CD4-positive, alpha-beta T cell treated with Interleukin-10 for 1 hour (primary cell): ENCODE results near the gene MAPKAPK3.

ENCODE experiments used
- DNase-seq: peaks from one replicate; pipeline ENCODE4 v3.0.0-alpha.2; 2020

Gene MAPKAPK3

DNA sequence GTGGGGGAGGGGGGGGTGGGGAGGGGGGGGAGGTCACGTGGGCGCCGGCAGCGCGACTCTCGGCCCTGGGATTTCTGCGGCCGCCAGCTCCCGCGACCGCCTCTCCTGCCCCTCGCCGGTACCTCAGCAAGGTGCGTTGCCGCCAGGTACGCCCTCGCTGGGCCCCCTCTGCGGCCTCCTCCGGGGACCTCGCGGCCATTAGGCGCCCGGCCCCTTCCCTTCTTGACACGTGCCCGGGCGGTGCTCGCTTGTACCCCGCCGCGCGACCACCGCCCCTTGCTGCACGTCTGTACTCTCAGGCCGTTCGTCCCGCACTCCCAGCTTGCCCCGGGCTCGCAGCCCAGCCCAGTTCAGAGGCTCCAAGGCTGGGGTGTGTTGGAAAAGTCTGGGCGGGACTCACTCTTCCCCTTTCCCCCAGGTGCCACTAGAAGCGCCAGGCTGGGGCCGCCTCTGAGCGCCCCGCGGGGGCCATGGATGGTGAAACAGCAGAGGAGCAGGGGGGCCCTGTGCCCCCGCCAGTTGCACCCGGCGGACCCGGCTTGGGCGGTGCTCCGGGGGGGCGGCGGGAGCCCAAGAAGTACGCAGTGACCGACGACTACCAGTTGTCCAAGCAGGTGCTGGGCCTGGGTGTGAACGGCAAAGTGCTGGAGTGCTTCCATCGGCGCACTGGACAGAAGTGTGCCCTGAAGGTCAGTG lies at the start of gene MAPKAPK3:
Gene MAPKAPK3 (plus strand): TSS at position 56 of the 696 bp plus-strand sequence. CDS start 415 bp downstream, at position 471.
- DNase-seq = peak; percentile 42

DNA sequence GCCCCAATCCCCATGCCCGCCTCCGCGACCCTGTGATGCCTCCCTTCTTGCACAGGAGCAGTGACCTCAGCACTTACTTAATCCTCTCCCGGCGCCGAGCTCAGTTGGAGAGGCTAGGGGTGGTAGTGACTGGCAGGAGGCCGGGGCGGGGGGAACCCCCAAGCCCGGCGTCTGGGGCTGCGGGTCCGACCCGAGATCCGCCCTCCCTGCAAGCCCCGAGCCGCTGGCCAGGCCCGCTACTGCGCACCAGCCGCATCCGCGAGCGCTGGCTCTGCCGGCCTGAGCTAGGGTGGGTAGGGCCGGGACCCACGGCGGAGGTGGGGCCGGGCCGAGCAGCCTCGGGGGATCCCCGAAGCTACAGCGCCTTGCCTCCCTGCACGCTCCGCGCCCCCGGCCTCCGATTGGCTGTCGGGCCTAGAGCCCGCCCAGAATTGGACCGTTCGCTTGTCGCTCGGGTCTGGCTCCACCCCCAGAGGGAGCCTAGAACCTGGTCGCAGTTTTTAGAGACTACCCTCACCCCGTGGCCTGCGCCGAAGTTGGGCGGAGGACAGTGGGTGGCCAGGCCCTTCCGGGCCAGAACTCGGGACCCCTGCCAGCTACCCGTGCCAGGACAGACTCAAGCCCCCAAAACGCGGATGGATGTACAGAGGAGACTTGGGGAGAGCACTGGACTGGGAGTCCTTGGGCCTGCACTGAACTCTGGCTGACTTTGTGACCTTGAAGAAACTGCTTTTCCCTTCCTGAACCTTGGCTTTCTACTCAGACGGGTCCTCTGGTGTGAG lies 49.4 kb upstream of the MAPKAPK3 start, which contains the start of gene C3orf18:
Gene C3orf18 (minus strand): TSS at position 362 of the 782 bp plus-strand sequence. CDS start 2,048 bp downstream, outside the sequence.
- DNase-seq = peak; percentile 97

DNA sequence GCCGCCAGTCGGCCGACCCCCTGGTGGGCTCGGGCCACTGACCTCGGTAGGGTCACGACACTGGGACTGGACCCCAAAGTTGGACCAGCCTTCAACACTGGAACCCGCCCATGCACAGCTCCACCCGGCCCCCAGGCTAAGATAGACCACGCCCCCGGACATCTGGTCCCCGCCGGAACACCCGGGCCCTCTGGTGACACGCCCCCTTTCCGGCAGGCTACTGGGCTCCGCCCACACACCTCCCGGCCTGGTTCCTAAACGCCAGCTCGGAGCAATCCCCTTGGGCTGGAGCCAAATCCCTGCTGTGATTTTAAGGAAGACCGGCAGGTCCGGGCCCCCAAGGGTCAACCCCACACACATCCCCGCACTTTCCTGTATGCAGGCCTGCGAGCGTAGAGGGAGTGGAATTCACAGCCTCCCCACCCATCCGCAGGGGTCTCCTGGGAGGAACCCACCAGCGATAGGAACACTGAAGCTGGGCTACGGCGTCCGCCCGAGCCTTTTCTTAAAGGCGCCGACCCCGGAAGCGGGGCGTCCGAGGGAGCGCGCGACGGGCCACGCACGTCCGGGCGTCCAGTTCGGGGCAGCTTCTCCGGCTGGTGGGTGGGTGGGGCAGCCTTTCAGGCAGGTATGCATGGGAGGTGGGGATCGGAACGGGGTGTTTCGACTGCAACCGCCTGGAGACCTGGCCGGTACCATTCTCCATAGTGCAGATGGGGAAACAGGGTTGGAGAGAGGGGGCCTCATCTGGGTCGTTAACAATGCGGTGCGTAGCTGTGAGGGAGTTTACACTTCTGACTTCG lies 47.8 kb upstream of the MAPKAPK3 start, which contains the start of gene HEMK1:
Gene HEMK1 (plus strand): TSS at position 576 of the 803 bp plus-strand sequence. CDS start 1,583 bp downstream, outside the sequence.
- peak; percentile 94 for DNase-seq

DNA sequence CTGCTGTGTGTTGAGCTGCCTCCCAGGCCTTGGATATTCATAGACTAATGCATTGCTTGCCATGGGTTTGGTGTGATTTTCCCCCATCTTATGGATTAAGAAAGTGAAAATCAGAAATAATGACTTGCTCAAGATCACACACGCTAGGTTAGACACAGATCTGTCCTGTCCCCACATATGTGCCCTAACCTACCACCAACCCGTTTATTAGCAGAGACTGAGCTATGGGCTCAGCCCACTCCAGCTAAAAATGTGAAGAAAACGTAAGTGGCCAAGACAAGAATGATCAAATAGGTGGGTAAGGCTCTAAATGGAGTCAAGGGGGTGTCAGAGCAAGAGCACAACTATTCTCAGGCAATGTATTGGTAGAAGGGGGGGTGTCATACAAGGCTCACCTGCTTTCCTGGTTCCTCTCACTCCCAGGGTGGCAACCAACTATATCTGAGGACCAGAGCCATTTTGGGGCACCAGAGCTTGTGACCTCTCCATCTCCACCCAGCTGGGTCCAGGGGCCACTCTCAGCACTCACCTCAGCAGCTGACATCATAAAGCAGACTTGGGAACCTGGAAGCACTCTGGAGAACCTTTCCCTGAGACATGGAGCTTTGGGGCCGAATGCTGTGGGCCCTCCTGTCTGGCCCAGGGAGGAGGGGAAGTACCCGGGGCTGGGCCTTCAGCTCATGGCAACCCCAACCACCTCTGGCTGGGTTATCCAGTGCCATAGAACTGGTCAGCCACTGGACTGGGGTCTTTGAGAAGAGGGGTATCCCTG lies 46.3 kb upstream of the MAPKAPK3 start:
- no peak for DNase-seq

DNA sequence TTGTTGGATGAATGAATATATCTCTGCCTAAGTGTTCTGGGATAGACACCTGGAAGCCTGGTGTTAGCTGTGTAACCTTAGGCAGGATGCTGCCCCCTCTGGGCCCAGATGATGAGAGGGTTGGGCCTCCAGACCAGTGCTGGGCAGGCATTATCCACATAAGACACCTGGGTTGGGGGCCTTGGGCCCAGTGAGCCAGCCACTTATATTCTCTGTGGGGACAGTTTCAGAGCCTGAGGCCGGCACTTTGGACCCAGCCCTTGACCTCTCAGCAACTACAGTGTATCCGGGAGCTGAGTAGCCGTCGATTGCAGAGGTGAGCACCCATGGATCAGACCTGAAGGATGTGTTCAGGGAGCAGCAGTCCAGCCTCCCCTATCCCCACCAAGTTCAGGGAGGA lies 45.5 kb upstream of the MAPKAPK3 start:
- no peak for DNase-seq

DNA sequence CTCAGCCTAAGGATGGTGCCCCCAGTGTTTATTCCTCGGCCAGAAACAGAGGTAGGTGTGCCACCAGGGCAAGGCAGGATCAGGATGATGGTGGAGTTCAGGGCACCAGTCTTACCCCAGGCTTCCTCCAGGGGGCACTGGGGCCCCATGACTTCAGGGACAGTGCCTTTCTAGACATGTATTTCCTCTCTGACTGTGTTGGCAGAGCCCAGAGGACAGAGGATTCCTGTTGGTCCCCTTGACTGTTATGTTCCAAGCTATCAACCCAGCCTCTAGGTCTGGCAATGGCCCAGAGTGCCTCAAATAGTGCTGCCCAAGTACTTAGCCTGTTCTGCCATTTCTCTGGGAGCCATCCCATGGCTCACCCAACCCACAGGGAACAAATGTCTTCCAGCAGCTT lies 44.8 kb upstream of the MAPKAPK3 start:
- DNase-seq = peak; percentile 87

DNA sequence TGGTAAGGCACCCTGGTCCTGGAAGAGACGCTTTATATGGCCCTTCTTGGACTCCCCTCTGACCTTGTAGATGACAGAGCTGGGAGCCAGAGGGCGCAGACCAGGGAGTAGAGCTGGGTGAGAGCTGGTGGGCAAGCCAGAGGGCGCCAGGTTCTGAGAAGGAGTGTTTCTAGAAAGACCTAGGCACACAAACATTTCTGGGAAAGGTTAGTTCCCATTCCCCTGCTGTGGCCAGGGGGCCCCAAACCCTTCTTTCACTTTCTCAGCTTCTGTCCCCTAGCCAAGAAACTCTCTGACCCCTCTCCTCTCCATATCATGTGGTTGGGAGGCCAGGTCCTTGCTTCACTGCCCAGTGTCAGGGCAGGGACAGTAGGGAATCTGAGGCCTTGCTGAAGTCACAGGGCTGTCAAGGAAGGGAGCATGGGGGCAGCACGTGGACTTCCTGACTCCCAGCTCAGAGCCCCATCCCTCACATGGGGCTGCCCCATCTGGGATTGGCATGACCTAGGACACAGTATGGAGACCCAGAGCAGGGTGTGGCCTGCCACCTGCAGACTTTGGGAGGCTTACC lies 44.1 kb upstream of the MAPKAPK3 start:
- DNase-seq = no peak

DNA sequence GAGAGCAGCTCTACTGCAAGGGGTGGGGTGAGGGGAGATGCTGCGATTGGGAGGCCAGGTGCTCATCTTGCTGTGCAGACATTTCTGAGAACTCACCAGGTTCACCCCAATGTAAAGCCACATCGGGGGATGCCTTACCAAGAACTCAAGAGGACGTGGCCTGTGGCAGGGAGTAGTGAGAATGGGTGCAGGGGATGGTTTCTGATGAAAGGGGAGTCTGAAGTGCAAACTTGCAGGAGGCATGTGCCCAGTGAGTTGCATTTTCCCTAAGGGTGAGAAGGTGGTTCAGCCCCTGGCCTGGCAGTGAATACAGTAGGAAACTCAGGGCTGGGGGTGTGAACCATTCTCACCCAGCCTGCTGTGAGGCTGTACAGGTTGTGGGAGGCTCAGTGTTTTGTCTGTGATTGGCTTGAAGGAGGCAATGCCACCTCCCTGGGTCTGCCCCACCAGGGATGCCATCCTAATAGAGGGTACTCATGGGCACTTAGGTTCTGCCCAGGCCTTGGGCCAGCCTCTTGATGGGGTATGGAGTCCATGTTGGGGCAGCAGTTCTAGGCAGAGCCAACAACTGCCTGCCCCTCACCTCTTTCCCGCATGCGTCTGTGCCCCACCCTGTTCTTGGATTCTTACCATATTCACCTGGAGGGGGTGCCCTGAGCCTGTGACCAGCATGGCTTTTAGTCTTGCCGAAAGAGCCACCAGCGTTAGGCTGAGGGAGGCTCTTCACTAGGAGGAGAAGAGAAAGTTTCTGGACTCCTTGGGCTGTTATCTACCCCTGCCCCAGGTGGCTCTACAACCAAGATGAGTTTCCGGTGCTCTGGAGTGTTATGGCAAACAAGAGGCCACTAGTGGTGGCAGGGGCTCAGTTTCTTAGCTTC lies 43.1 kb upstream of the MAPKAPK3 start:
- peak; percentile 75 for DNase-seq

DNA sequence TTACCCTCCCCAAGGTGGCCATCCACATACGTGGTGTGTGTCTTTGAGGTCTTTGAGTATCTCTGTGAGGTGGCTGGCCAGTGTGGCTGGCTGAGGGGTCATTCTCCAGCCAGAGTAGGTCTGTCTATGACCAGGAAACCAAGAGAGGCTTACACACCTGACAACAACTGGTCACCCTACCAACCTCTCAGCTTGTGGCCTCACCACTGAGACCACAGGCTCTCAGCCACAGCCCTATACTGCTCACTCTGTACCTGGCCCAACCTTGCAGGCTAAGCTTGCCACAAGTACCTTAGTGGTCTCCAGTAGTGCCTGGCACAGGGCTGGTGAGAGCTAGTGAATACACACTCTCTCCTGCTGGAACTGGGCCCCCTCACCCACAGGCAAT lies 42.5 kb upstream of the MAPKAPK3 start:
- peak; percentile 29 for DNase-seq

DNA sequence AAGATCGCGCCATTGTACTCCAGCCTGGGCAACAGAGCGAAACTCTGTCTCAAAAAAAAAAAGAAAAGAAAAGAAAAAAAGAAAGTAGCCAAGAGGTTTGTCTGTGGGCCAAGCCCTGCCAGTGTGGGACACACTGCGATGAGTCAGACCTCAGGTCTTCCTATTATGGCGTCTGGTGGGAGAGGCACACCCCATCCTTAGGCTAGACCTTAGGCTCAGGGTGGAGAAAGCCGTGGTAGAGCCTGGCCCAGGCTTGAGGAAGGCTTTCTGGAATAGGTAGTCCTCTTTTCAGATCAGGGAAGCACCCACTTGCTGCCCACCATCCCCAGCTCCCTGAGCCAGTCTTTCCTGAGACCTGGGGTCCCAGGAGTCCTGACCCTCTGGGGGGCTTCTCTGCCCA lies 41.6 kb upstream of the MAPKAPK3 start:
- no peak for DNase-seq

DNA sequence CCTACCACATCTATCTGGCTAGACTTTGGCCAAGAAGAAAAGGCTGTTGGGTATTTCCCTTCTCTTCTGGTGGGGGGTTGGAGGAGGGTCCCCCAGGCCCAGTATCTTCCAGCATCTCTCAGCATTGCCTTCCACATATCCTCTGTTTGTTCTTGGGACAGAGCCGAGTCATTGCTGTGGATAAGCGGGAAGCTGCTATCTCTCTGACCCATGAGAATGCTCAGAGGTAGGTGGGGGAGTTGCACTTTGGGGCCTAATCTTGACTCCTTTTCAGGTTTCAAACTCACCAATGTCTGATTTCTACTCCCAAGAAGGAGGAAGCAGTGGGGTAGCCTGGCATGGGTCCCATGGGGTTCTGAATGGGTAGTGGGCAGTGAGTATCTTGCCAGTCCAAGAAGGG lies 39.6 kb upstream of the MAPKAPK3 start:
- no peak for DNase-seq

DNA sequence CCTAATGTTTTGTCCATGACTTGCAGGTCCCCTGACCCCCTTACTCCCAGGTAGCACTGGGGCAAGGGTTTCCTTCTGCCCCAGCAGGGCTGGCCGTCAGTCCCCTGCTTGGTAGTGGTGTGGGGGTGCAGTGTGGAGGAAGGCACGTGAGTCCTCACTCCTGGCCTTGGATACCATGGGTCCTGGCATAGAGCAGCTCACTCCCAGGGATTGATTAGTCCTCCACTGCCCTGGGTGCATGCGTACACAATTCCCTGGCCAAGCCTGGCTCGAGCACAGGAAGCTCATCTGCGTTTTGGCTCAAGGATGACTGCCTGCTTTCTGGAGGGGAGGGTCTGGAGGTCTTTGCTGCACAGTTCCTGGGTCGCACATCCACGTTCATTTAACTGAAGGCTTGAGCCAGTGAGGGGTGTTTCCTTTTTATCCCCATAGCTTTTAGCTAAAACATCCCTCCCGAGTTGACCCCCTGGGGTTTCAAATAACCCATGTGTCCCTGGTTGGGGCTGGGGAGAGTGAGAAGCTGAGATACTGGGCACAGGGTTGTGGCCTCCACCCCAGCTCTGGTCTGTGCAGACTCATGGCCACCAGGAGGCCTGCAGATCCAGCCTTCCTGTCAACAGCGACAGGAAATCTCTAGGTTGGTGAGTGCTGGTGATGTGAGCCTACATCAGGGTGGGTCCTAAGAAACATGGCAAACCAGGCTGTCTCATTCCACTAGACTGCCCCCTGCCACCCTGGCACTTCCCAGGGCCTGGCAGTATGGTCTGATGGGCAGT lies 36.1 kb upstream of the MAPKAPK3 start:
- peak; percentile 26 for DNase-seq

DNA sequence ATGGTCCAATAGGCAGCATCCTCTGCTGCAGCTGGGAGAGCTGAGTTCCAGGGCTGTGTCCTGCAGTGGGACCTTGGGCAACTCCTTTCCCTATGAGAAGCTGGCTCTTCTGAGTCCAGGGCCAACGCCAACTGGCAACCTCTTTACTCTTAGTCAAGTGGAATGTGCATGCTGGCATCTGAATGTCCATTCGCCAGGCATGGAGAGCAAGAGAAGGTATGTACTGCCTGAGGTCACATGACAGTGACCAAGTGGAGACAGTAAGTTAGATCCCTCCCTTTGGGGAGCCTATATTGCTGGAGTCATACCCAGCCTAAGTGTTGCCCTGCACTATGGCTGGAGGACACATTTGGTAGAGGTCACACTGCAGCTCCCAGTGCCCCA lies 35.5 kb upstream of the MAPKAPK3 start:
- DNase-seq = no peak

DNA sequence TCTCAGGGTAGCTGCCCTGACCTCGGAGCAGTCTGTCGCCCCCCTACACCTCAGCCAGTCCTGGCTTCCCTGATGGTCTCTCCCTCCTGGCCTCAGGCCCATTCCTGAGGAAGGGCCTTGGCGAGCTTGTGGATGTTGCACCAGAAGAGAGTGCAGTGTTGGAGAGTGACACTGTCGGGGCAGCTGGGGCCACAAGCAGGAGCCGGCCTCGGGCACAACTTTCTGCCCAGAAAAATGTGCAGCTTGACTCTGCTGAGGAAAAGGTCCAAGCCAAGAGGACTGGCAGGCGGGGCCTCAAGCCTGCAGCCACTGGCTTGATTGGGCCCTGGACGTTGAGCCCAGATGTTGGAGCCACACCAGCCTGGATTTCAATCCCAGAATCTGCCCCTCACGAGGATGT lies 34.9 kb upstream of the MAPKAPK3 start:
- DNase-seq = no peak

DNA sequence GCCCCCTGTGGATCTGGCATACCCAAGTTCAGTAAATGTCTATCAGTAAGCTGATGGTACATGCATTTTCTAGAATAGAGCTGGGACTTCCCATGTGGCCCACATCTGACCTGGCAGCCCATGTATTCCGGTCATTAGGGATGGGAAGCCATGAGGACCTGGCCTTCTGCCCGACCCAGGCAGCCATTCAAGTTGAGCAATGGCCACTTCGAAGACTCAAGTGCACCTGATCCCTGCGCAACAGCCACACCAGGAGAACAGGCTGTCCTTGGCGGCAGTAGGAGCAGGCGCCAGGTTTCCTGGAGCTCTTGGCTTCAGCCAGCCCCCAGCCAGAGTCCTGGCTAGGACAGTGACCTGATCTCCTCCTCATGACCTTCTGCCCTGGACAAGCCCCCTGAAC lies 33.1 kb upstream of the MAPKAPK3 start:
- no peak for DNase-seq

DNA sequence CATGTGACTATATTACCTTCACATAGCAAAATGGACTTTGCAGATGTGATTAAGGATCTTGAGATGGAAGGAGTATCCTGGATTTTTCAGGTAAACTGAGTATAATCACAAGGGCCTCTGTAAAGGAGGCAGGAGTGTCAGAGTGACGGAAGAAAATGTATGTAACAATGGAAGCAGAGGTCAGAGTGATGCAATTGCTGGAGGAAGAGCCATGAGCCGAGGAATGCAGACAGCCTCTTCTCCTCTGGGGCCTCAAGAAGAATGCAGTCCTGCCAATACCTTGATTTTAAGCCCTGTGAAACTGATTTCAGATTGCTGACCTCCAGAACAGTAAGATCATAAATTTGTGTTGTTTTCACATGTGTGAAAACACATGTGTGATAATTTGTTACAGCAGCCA lies 32.6 kb upstream of the MAPKAPK3 start:
- no peak for DNase-seq

DNA sequence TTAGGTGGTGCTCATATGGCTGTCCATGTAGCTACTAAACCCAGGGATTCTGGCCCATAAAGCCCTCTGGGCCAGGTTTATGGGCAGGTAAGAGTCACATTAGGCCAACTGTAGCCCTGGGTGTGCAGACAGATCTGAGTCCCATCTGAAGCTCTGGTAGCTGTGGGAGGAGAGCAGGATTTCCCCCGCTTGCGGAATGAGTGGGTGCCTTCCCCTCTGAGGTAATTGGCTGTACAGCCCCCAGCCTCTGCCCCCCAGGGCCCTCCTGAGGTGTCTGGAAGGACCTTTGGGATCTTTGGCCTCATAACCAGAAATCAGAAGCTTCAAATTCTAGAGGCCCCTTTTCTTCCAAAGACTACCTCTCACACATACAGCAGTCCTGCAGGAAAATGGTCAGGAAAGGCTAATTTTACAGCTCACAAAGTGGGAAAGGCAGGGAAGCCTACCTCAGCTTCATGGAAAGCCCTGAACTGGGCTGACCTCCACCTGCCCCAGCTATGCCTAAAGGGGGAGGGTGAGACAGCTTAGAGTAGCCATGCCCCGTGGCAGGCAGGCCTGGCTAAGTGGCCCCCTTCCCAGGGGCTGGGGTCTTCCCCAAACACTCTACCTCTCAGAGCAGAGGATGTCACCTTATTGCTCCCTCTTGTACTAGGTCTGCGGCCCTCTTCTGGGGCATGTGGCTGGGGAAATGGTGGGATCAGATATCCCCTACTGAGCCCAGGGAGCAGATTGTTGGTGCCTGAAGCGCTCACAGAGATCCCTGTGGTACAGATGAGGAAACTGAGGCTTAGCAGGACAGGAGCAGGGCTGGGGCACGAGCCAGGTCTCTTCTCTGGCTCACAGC lies 30.8 kb upstream of the MAPKAPK3 start:
- DNase-seq = no peak

DNA sequence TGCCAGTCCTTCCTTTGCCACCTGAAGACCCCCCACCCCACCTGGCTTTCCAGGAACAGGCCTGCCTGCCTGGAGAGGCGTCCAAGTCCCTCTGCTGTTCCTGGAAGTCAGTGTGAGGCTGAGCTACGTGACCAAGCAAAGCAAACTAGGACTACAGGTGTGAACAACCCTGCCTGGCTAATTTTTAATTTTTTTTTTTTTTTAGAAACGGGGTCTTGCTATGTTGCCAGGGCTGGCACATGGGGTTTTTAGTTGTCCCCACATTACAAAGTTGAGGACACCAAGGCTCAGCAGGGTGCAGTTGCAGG lies 30.2 kb upstream of the MAPKAPK3 start:
- DNase-seq = no peak

DNA sequence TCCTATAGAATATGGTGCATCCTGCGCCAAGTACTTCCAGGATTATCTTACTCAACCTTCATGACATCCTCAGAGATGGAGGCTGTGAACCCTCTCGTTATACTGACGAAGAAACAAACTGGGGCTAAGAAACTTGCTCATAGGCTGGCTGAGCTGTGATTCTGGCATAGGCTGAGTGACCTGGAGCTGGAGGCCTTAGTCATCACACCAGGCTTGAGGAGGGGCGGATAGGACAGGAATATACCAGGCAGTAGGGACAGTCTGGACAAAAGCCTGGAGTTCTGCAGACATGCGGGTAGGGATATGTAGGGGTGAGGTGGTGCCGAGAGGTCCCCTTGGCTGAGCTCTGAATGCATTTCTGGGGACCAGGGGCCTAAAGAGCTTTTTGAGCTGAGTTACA lies 29.6 kb upstream of the MAPKAPK3 start:
- no peak for DNase-seq
